ENCODE data around the gene AFAP1L2. TPM values are rescaled to one million over a fixed set of nuclear protein-coding genes. Genes with fewer than 3 reads are reported as not detected.
A peak's percentile ranks its signal among the peaks of the same experiment; 100 is the strongest.

Gene AFAP1L2
- total RNA-seq, 1 experiment from 2014 or later, result 2.1 TPM

DNA sequence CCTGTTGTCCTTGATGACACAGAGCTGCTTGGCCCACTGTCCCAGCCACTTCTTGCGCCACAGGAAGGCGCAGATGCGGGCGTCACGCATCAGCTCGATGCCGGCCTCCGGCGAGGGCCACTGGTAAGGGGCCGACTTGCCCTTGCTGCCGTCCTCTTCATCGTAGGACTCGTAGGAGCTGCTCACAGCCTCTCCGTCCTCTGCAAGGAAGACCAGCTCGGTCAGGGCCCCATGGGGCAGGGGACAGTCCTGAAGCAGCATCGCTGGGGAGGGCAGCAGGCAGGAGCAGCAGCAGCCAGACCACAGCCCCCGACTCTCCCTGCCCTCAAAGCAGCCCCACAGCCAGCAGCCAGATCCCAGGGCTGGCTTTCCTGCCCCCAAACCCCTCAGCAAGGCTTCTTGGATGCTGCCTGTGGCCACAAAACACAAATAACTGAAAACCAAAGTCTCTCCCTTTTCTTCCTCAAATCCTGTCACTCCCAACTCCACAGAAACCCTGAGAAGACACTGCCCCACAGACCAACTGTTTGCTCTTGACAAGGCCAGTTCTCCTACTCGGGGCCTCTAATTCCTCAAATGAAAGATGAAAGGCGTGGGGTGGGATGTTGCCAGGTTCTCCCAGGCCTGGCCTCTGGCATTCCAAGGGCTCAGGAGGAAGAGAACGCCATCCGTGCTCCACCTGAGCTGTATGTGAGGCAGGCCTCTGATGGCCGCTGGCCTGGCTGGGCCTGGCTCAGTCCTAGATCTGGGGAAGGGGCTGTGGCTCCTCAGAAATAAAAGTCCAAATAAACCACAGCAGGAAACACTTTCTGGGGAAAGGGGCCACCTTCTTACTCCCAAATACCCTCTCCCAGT lies 88.5 kb downstream of the AFAP1L2 start:
- Histone ChIP-seq H3K36me3 (replicated peaks; ENCODE audit: control insufficient read depth, insufficient read depth, low read length) (no peaks in the 10 kb centered on the region), H3K4me3 (ENCODE audit: insufficient read depth, low read depth, low read length) (no peak overlapping the region), H3K27me3 (ENCODE audit: control insufficient read depth, insufficient read depth, low read length) (no peaks in the 10 kb centered on the region)
- DNase-seq, result no peak

- no peaks in the 10 kb centered on the region for H3K36me3 ChIP-seq (replicated peaks; ENCODE audit: control insufficient read depth, insufficient read depth, low read length)
- no peaks in the 10 kb centered on the region for H3K27me3 ChIP-seq (ENCODE audit: control insufficient read depth, insufficient read depth, low read length)
- DNase-seq, result no peak
- no peak overlapping the region for H3K4me3 ChIP-seq (ENCODE audit: insufficient read depth, low read depth, low read length)
Measured at GRCh38 chr10:114313866-114314265, 90.4 kb downstream of the AFAP1L2 start.

- no peak for DNase-seq
- Histone ChIP-seq H3K36me3 (replicated peaks; ENCODE audit: control insufficient read depth, insufficient read depth, low read length) (no peaks in the 10 kb centered on the region), H3K27me3 (ENCODE audit: control insufficient read depth, insufficient read depth, low read length) (no peaks in the 10 kb centered on the region), H3K4me3 (ENCODE audit: insufficient read depth, low read depth, low read length) (no peak overlapping the region)
Measured at GRCh38 chr10:114313139-114313538, 91.2 kb downstream of the AFAP1L2 start.

- no peaks in the 10 kb centered on the region for H3K36me3 ChIP-seq (replicated peaks; ENCODE audit: control insufficient read depth, insufficient read depth, low read length)
- no peak overlapping the region for H3K4me3 ChIP-seq (ENCODE audit: insufficient read depth, low read depth, low read length)
- no peak for DNase-seq
- peaks cover 2% of the 10 kb centered on the region; the same call in 1 of the 2 replicates for H3K27me3 ChIP-seq (ENCODE audit: control insufficient read depth, insufficient read depth, low read length)
Measured at GRCh38 chr10:114311496-114312209, 92.6 kb downstream of the AFAP1L2 start.

- peaks cover 2% of the 10 kb centered on the region; the same call in 1 of the 2 replicates for H3K27me3 ChIP-seq (ENCODE audit: control insufficient read depth, insufficient read depth, low read length)
- no peaks in the 10 kb centered on the region for H3K36me3 ChIP-seq (replicated peaks; ENCODE audit: control insufficient read depth, insufficient read depth, low read length)
- no peak overlapping the region for H3K4me3 ChIP-seq (ENCODE audit: insufficient read depth, low read depth, low read length)
- no peak for DNase-seq
Measured at GRCh38 chr10:114311023-114311422, 93.3 kb downstream of the AFAP1L2 start.

DNA sequence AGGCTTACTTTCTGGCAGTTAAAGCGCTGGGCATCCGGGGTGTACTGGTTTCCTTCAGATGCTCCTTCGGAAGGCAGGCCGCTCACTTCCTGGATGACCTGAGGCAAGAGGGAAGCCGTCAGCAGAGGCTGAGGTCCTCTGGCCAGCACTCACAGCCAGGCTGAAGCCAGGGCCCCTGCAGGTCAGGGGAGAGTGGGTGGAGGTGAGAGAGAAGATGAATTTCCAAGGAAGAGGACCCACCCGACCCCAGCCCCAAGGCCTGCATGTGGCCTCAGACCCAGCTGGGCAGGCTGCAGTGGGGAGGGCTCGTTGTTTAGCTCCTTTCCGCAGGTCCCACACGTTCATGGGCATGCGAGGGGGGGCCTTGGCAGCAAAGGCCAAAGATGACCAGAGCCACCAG lies 94.0 kb downstream of the AFAP1L2 start:
- no peak for DNase-seq
- Histone ChIP-seq H3K4me3 (ENCODE audit: insufficient read depth, low read depth, low read length) (no peak overlapping the region), H3K27me3 (ENCODE audit: control insufficient read depth, insufficient read depth, low read length) (peaks cover 4% of the 10 kb centered on the region; the same call in 1 of the 2 replicates), H3K36me3 (replicated peaks; ENCODE audit: control insufficient read depth, insufficient read depth, low read length) (no peaks in the 10 kb centered on the region)

GRCh38 chr10:114309364-114309651 lies 95.0 kb downstream of the AFAP1L2 start:
- peaks cover 5% of the 10 kb centered on the region; the same call in 1 of the 2 replicates for H3K27me3 ChIP-seq (ENCODE audit: control insufficient read depth, insufficient read depth, low read length)
- no peak for DNase-seq
- H3K4me3 ChIP-seq (ENCODE audit: insufficient read depth, low read depth, low read length), result no peak overlapping the region
- H3K36me3 ChIP-seq (replicated peaks; ENCODE audit: control insufficient read depth, insufficient read depth, low read length), result no peaks in the 10 kb centered on the region

- Histone ChIP-seq H3K36me3 (replicated peaks; ENCODE audit: control insufficient read depth, insufficient read depth, low read length) (no peaks in the 10 kb centered on the region), H3K4me3 (ENCODE audit: insufficient read depth, low read depth, low read length) (no peak overlapping the region), H3K27me3 (ENCODE audit: control insufficient read depth, insufficient read depth, low read length) (peaks cover 5% of the 10 kb centered on the region; the same call in 1 of the 2 replicates)
- no peak for DNase-seq
Measured at GRCh38 chr10:114308531-114309363, 95.6 kb downstream of the AFAP1L2 start.

DNA sequence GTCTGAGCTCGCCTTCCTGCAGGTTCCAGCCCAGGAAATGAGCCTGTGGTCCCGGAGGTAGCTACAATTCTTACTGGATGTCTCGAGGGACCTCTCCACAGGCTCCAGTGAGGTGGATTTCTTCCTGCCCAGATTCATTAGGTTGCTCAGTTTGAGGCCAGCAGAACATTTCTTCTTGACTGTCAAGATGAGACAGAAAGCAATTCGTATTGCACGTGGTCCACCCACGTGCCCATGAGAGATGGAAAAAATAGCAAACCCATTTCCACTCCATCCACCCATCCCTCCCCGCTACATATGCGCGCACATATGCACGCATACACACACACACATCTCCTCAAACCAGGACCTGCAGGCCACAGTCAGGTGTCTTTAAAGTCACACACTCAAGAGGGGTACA lies 96.6 kb downstream of the AFAP1L2 start:
- peaks cover 5% of the 10 kb centered on the region; the same call in 1 of the 2 replicates for H3K27me3 ChIP-seq (ENCODE audit: control insufficient read depth, insufficient read depth, low read length)
- DNase-seq, result no peak

GRCh38 chr10:114306116-114306973 lies 98.0 kb downstream of the AFAP1L2 start:
- Histone ChIP-seq H3K36me3 (replicated peaks; ENCODE audit: control insufficient read depth, insufficient read depth, low read length) (no peaks in the 10 kb centered on the region), H3K27me3 (ENCODE audit: control insufficient read depth, insufficient read depth, low read length) (peaks cover 5% of the 10 kb centered on the region; the same call in 1 of the 2 replicates), H3K4me3 (ENCODE audit: insufficient read depth, low read depth, low read length) (no peak overlapping the region)
- DNase-seq, result no peak

More for the DNA sequence above, 96.6 kb downstream of the AFAP1L2 start:
- Histone ChIP-seq H3K36me3 (replicated peaks; ENCODE audit: control insufficient read depth, insufficient read depth, low read length) (no peaks in the 10 kb centered on the region), H3K4me3 (ENCODE audit: insufficient read depth, low read depth, low read length) (no peak overlapping the region)

DNA sequence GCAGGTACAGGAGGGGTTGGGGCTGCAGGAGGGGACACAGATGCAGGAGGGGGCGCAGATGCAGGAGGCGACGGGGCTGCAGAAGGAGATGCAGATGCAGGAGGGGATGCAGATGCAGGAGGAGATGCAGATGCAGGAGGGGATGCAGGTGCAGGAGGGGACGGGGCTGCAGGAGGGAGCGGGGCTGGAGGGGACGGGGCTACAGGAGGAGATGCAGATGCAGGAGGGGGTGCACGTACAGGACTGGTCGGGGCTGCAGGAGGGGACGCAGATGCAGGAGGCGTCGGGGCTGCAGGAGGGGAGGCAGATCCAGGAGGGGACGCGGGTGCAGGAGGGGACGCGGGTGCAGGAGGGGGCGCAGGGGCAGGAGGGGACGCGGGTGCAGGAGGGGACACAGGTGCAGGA lies 98.8 kb downstream of the AFAP1L2 start:
- Histone ChIP-seq H3K36me3 (replicated peaks; ENCODE audit: control insufficient read depth, insufficient read depth, low read length) (no peaks in the 10 kb centered on the region), H3K4me3 (ENCODE audit: insufficient read depth, low read depth, low read length) (peak overlapping the region; percentile 55; the same call in 1 of the 2 replicates), H3K27me3 (ENCODE audit: control insufficient read depth, insufficient read depth, low read length) (peaks cover 5% of the 10 kb centered on the region; the same call in 1 of the 2 replicates)
- no peak for DNase-seq

DNA sequence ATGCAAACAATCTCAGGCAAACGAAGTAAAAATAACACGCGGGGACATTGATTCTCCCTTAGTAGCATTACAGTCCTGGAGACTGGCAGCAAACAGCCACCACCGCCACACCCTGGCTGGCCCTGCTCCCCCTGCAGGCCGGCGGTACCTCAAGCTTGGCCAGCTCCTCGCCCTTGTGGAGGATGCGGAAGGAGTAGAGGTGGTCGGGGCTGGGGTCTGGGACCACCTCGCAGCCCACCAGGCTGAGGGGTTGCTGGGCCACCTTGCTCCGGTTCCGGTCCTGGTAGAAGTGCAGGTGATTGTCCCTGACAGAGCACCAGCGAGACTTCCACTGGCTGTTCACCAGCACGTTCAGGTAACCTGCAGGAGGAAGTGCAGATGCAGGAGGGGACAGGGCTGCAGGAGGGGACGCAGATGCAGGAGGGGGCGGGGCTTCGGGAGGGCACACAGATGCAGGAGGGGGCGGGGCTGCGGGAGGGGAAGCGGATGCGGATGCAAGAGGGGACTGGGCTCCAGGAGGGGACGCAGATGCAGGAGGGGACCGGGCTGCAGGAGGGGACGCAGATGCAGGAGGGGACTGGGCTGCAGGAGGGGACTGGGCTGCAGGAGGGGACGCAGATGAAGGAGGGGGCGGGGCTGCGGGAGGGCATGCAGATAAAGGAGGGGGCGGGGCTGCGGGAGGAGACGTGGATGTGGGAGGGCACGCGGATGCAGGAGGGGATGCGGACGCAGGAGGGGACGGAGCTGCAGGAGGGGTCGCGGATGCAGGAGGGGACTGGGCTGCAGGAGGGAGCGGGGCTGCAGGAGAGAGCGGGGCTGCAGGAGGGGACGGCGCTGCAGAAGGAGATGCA lies 99.5 kb downstream of the AFAP1L2 start:
- DNase-seq, result peak; percentile 95
- H3K36me3 ChIP-seq (replicated peaks; ENCODE audit: control insufficient read depth, insufficient read depth, low read length), result no peaks in the 10 kb centered on the region
- peaks cover 5% of the 10 kb centered on the region; the same call in 1 of the 2 replicates for H3K27me3 ChIP-seq (ENCODE audit: control insufficient read depth, insufficient read depth, low read length)
- H3K4me3 ChIP-seq (ENCODE audit: insufficient read depth, low read depth, low read length), result peak overlapping the region; percentile 55

- peaks cover 5% of the 10 kb centered on the region; the same call in 1 of the 2 replicates for H3K27me3 ChIP-seq (ENCODE audit: control insufficient read depth, insufficient read depth, low read length)
- H3K36me3 ChIP-seq (replicated peaks; ENCODE audit: control insufficient read depth, insufficient read depth, low read length), result no peaks in the 10 kb centered on the region
- DNase-seq, result peak; percentile 88
- peak overlapping the region; percentile 55; the same call in 1 of the 2 replicates for H3K4me3 ChIP-seq (ENCODE audit: insufficient read depth, low read depth, low read length)
Measured at GRCh38 chr10:114304017-114304570, 100.2 kb downstream of the AFAP1L2 start.

Data from H7 (cell line).